Suppressor macrophage treated with lipopolysaccharide for 1 hour (primary cell): ENCODE measurements around the gene SSH2.
A peak's percentile ranks its signal among the peaks of the same experiment; 100 is the strongest.

Source experiments
- DNase-seq, 3 donors: peaks; one replicate each; pipeline ENCODE4 v3.0.0-alpha.2; 2020 to 2022

The SSH2 gene

GRCh38 chr17:29619251-29619650 lies 310.8 kb downstream of the SSH2 start:
- DNase-seq: peak in 2 of 3 donors; percentile 18 to 29

- DNase-seq: no peak
Observed at GRCh38 chr17:29618272-29619065, 311.6 kb downstream of the SSH2 start.

GRCh38 chr17:29617481-29618271 lies 312.4 kb downstream of the SSH2 start:
- peak; percentile 89 to 95 (median 93) for DNase-seq

- DNase-seq: peak; percentile 85 to 93 (median 87)
Observed at GRCh38 chr17:29617125-29617480, 312.9 kb downstream of the SSH2 start.

- no peak for DNase-seq
Observed at GRCh38 chr17:29616300-29617048, 313.6 kb downstream of the SSH2 start.

GRCh38 chr17:29615492-29616299 lies 314.3 kb downstream of the SSH2 start:
- DNase-seq: peak; percentile 94 to 99 (median 97)

GRCh38 chr17:29615048-29615385 lies 315.0 kb downstream of the SSH2 start:
- DNase-seq: peak; percentile 67 to 71 (median 70)

- DNase-seq: no peak
Observed at GRCh38 chr17:29614349-29615047, 315.5 kb downstream of the SSH2 start.

- DNase-seq: no peak
Observed at GRCh38 chr17:29613856-29614255, 316.2 kb downstream of the SSH2 start.

- DNase-seq: peak; percentile 95 to 98 (median 96)
Observed at GRCh38 chr17:29613352-29613837, 316.6 kb downstream of the SSH2 start.

GRCh38 chr17:29612404-29613280 lies 317.4 kb downstream of the SSH2 start:
- DNase-seq: no peak

- no peak for DNase-seq
Observed at GRCh38 chr17:29612094-29612403, 318.0 kb downstream of the SSH2 start.

- DNase-seq: no peak
Observed at GRCh38 chr17:29611351-29612093, 318.5 kb downstream of the SSH2 start.

- no peak for DNase-seq
Observed at GRCh38 chr17:29610395-29610794, 319.6 kb downstream of the SSH2 start.

- DNase-seq: no peak
Observed at GRCh38 chr17:29608986-29609385, 321.0 kb downstream of the SSH2 start.

GRCh38 chr17:29607557-29608195 lies 322.4 kb downstream of the SSH2 start:
- no peak for DNase-seq

GRCh38 chr17:29603109-29603674 lies 326.8 kb downstream of the SSH2 start:
- DNase-seq: no peak

- no peak for DNase-seq
Observed at GRCh38 chr17:29597361-29598172, 332.5 kb downstream of the SSH2 start.
